GM12892 (cell line): Measurements from ENCODE around the gene SERTAD3.

ENCODE experiments used
- POLR2A ChIP-seq: IDR thresholded peaks from 2 replicates; pipeline ENCODE4 v1.6.1; 2011; ENCODE audit warnings: low read depth, low read length, control low read depth
- POLR2AphosphoS5 ChIP-seq: IDR thresholded peaks from 2 replicates; pipeline ENCODE4 v1.6.1; 2011; ENCODE audit warnings: low read depth, low read length, control low read depth
- TAF1 ChIP-seq: IDR thresholded peaks from 2 replicates; pipeline ENCODE4 v1.6.1; 2011; ENCODE audit warnings: low read depth, mild to moderate bottlenecking, control low read depth, low read length, borderline replicate concordance

GRCh38 chr19:40416918-40417642 is 27.1 kb downstream of the SERTAD3 start:
- peak; percentile 41; the same call in 1 of the 2 replicates for TF ChIP-seq POLR2A
- no peak for TF ChIP-seq POLR2AphosphoS5
- TF ChIP-seq TAF1, result no peak
